ENCODE results near the gene NCF2.
"Not testable (repeated sequence)": the region's sequence is repeated elsewhere in the genome, so short reads cannot be mapped to it uniquely, and the experiment has no call there.

NCF2 gene

GRCh38 chr1:183590244-183591191 is at the start of gene NCF2:
Gene NCF2, minus strand, starts transcription at chr1:183590459. Its CDS starts 130 bp downstream, at chr1:183590329.
- no peak for DNase-seq

- no peak for DNase-seq
Observed at GRCh38 chr1:183638649-183639387, 48.6 kb upstream of the NCF2 start.

GRCh38 chr1:183636783-183637182 is 46.5 kb upstream of the NCF2 start:
- DNase-seq, result no peak

GRCh38 chr1:183636334-183636682 is 46.0 kb upstream of the NCF2 start:
- no peak for DNase-seq

GRCh38 chr1:183635606-183636333 is 45.5 kb upstream of the NCF2 start, which contains the start of gene ARPC5:
Gene ARPC5, minus strand, starts transcription at chr1:183635783. Its CDS starts 124 bp downstream, at chr1:183635659.
- DNase-seq, result peak; percentile 100

GRCh38 chr1:183635099-183635605 is 44.9 kb upstream of the NCF2 start:
- peak; percentile 51 for DNase-seq

GRCh38 chr1:183634429-183635065 is 44.3 kb upstream of the NCF2 start:
- DNase-seq, result peak; percentile 35

- peak; percentile 89 for DNase-seq
Observed at GRCh38 chr1:183633676-183634343, 43.6 kb upstream of the NCF2 start.

- peak; percentile 18 for DNase-seq
Observed at GRCh38 chr1:183632964-183633363, 42.7 kb upstream of the NCF2 start.

GRCh38 chr1:183632114-183632513 is 41.9 kb upstream of the NCF2 start:
- no peak for DNase-seq

- no peak for DNase-seq
Observed at GRCh38 chr1:183630748-183631147, 40.5 kb upstream of the NCF2 start.

- DNase-seq, result no peak
Observed at GRCh38 chr1:183628537-183628936, 38.3 kb upstream of the NCF2 start.

GRCh38 chr1:183626236-183626635 is 36.0 kb upstream of the NCF2 start:
- DNase-seq, result not testable (repeated sequence)

- DNase-seq, result peak; percentile 87
Observed at GRCh38 chr1:183622884-183623785, 32.9 kb upstream of the NCF2 start.

- no peak for DNase-seq
Observed at GRCh38 chr1:183622013-183622412, 31.8 kb upstream of the NCF2 start.

GRCh38 chr1:183620311-183620710 is 30.1 kb upstream of the NCF2 start:
- no peak for DNase-seq

- no peak for DNase-seq
Observed at GRCh38 chr1:183619781-183620180, 29.5 kb upstream of the NCF2 start.

- not testable (repeated sequence) for DNase-seq
Observed at GRCh38 chr1:183618202-183618601, 27.9 kb upstream of the NCF2 start.

GRCh38 chr1:183612975-183613374 is 22.7 kb upstream of the NCF2 start:
- DNase-seq, result not testable (repeated sequence)

- DNase-seq, result no peak
Observed at GRCh38 chr1:183612407-183612806, 22.1 kb upstream of the NCF2 start.

- no peak for DNase-seq
Observed at GRCh38 chr1:183611021-183611420, 20.8 kb upstream of the NCF2 start.

Data from kidney glomerular epithelial cell (primary cell).